Activated CD4-positive, CD25-positive, alpha-beta regulatory T cell treated with anti-CD3 and anti-CD28 coated beads, Interleukin-2, amount 50 U/mL, for 24 hours (primary cell): ENCODE measurements around the gene ZNF687.
"Not testable (repeated sequence)": the region's sequence is repeated elsewhere in the genome, so short reads cannot be mapped to it uniquely, and the experiment has no call there.

Experiments
- ATAC-seq, 2 donors: fragments of 150-1000 bp; cut with Tn5 transposase; one replicate each; pipeline ENCODE4 v1.10.0; 2021; ENCODE audit warnings: mild to moderate bottlenecking in 1 of 2, moderate library complexity in 1 of 2

Gene ZNF687

GRCh38 chr1:151281969-151282882, at the start of gene ZNF687:
ZNF687 (plus strand) TSS chr1:151282299; CDS start chr1:151286292, 3,993 bp downstream.
- peak; percentile 93 to 96 for ATAC-seq

- no peak for ATAC-seq
These were observed 46.9 kb upstream of the ZNF687 start for GRCh38 chr1:151235235-151235634.

GRCh38 chr1:151237678-151238466, 44.2 kb upstream of the ZNF687 start:
- no peak for ATAC-seq

- no peak for ATAC-seq
These were observed 43.7 kb upstream of the ZNF687 start for GRCh38 chr1:151238467-151238739.

DNA sequence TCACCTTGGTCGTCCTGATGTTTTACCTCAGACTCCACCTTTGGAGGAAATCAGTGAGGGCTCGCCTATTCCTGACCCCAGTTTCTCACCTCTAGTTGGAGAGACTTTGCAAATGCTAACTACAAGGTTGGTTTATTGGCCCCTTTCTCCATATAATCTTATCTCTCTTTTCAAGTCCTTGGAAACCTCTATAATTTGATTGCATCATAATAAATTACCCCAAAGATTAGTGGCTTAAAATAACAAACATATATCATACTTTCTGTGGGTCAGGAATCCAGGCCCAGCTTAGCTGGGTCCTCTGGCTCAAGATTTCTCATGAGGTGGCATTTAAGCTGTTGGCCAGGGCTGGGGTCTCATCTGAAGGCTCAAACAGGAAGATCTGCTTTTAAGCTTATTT, 39.7 kb upstream of the ZNF687 start:
- ATAC-seq, result no peak

GRCh38 chr1:151243683-151244216, 38.3 kb upstream of the ZNF687 start:
- ATAC-seq, result no peak

DNA sequence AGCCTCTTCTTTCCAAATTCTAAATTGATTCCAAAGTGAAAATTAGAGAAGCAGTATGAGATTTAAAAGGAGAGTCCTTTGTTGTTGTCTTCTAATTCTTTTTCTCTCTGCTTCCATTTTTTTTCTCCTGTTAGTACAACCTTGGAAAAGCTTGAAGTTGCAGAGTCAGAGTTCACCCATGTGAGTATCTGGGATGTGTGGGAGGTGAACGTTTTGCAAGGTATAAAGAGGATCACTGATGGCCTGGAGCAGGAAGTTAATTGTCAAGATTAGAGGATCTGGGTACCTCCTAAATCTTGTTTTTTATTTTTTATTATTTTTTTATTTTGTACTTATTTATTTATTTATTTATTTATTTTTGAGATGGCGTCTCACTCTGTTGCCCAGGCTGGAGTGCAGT, 35.3 kb upstream of the ZNF687 start:
- ATAC-seq, result no peak

GRCh38 chr1:151251656-151252470, 30.2 kb upstream of the ZNF687 start:
- ATAC-seq, result peak; percentile 36 to 51

- ATAC-seq, result peak; percentile 97 to 98
These were observed 27.6 kb upstream of the ZNF687 start, which contains the start of gene PSMD4 for GRCh38 chr1:151254217-151255213. PSMD4 (plus strand) TSS chr1:151254734; CDS start chr1:151254783, 49 bp downstream.

- ATAC-seq, result no peak
These were observed 26.7 kb upstream of the ZNF687 start for GRCh38 chr1:151255381-151255780.

DNA sequence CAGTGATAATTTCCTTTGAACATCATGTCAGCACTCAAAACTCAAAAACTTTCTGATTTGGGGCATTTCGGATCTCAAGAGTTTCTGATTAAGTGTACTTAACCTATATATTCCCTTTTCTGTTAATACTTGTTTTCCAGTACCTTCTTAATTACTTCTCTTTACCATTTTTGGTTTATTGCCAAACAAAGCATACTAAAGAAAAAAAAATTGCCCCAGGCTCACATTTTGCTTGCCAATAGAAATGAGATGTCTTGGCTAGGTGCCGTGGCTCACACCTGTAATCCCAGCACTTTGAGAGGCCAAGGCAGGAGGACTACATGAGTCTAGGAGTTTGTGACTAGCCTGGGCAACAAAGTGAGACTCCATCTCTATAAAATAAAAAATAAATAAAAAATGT, 22.7 kb upstream of the ZNF687 start:
- no peak for ATAC-seq

- ATAC-seq, result no peak
These were observed 16.5 kb upstream of the ZNF687 start for GRCh38 chr1:151265446-151266236.

DNA sequence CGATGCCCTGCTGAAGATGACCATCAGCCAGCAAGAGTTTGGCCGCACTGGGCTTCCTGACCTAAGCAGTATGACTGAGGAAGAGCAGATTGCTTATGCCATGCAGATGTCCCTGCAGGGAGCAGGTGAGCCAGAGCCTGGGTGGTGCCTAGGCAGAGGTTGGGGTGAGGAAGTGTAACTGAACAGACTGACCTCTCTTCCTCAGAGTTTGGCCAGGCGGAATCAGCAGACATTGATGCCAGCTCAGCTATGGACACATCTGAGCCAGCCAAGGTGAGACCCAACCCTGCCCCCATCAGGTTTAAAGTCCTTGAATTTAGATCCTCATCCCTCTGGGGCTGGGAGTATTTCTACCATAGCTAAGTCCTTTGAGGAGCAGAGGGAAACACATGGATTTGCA, 15.8 kb upstream of the ZNF687 start:
- no peak for ATAC-seq

DNA sequence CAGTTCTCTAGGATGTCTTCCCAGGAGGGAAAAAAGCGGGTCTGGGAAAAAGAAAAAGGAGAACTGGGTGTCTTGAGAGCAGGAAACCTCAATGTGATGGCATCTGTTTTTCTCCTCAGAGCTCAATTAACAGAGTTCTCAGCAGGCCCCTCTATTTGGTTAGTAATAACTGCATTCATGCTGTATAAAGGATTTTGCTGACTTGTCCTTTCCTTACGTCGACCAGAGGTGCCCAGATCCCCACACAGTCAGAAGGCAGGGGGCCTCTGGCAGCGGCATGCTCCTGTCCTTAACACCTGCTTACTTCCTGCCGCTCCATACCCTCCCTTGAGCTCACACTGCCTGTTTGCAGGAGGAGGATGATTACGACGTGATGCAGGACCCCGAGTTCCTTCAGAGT, 15.3 kb upstream of the ZNF687 start:
- no peak for ATAC-seq

DNA sequence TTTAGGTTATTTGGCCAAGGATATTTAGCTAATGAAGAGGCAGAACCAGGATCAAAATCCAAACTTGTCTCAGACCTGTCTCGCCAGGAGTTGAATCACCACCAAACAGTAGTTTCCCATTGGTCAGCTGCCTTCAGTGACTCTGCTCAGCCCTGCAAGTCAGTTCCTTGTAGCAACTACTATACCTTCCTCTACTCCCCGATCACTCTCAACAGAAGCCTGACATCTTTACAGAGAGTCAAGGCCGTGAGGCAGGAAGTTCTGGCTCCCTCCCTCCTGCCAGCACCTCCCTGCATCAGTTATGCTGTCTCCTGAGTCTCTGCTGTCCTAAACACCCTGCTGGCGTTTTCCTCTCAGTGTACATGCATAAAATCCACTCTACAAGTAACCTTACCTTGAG, 14.3 kb upstream of the ZNF687 start:
- ATAC-seq, result no peak

GRCh38 chr1:151273924-151274466, 8.1 kb upstream of the ZNF687 start:
- ATAC-seq, result no peak

GRCh38 chr1:151275341-151275740, 6.8 kb upstream of the ZNF687 start:
- ATAC-seq, result not testable (repeated sequence)

- ATAC-seq, result peak; percentile 1 to 8
These were observed 4.8 kb upstream of the ZNF687 start for GRCh38 chr1:151277249-151277648.

- peak; percentile 18 to 33 for ATAC-seq
These were observed 702 bp upstream of the ZNF687 start for GRCh38 chr1:151281225-151281968.
